ENCODE measurements around the gene SEC14L3. TPM values are rescaled to one million over a fixed set of nuclear protein-coding genes. Genes with fewer than 3 reads are reported as not detected.

The SEC14L3 gene
- total and polyA plus RNA-seq, 2 of the 4 experiments (the other 2 are of a cell fraction) = not detected

- Histone ChIP-seq H3K4ac (ENCODE audit: low read depth, low read length) (no peak overlapping the region), H4K91ac (ENCODE audit: insufficient read depth, low read depth, low read length) (no peak overlapping the region), H3K56ac (ENCODE audit: extremely low read depth, insufficient read depth, low read length) (no peak overlapping the region), H2BK20ac (ENCODE audit: low read depth, low read length) (no peak overlapping the region), H4K5ac (ENCODE audit: low read depth, low read length) (no peak overlapping the region), H3K14ac (replicated peaks; ENCODE audit: low read depth, low read length) (no peak overlapping the region), H3K4me1 (ENCODE audit: control insufficient read depth, insufficient read depth, low read length) (peaks cover 2% of the 10 kb centered on the region; the same call in 1 of the 2 replicates), H3K9me1 (ENCODE audit: insufficient read depth, low read length) (no peaks in the 10 kb centered on the region; the same call in 1 of the 2 replicates), H2BK15ac (ENCODE audit: low read depth, low read length) (no peak overlapping the region), H2AFZ (replicated peaks; ENCODE audit: low read length, poor library complexity) (no peak overlapping the region), H4K8ac (ENCODE audit: low read depth in 2 of 2, low read length in 2 of 2) (no peak overlapping the region), H3K9me3 (ENCODE audit: control insufficient read depth, insufficient read depth, low read length) (no peaks in the 10 kb centered on the region), H3K36me3 (ENCODE audit: control insufficient read depth, insufficient read depth, low read length) (no peaks in the 10 kb centered on the region), H3K27me3 (ENCODE audit: control insufficient read depth, insufficient read depth, low read length) (peaks cover 12% of the 10 kb centered on the region), H3K4me2 (ENCODE audit: low read depth, low read length) (no peak overlapping the region), H2BK5ac (ENCODE audit: low read depth, low read length, poor library complexity, severe bottlenecking) (no peak overlapping the region), H2BK120ac (ENCODE audit: low read depth, low read length) (no peak overlapping the region), H3K23ac (ENCODE audit: low read depth, low read length) (no peak overlapping the region), H3K27ac (ENCODE audit: insufficient read depth, low read length) (no peak overlapping the region), H2AK9ac (replicated peaks; ENCODE audit: low read depth, low read length, poor library complexity) (no peak overlapping the region), H3K18ac (ENCODE audit: low read depth, low read length) (no peak overlapping the region), H3K9ac (ENCODE audit: low read depth, low read length) (no peak overlapping the region), H3K79me1 (ENCODE audit: low read depth in 1 of 2, low read length in 2 of 2) (no peaks in the 10 kb centered on the region), H2AK5ac (ENCODE audit: low read depth, low read length) (no peak overlapping the region), H4K20me1 (ENCODE audit: insufficient read depth, low read length) (no peaks in the 10 kb centered on the region), H3K4me3 (ENCODE audit: insufficient read depth, low read depth, low read length) (no peak overlapping the region)
- CTCF ChIA-PET = no interaction called here
- no peak for ATAC-seq (ENCODE audit: low read depth)
- intact Hi-C loops (cut with micrococcal nuclease) = no loop called here
- POLR2A ChIA-PET (ENCODE audit: unreplicated experiment) = no interaction called here
- DNase-seq = no peak
- no peak for TF ChIP-seq RFX5 (IDR thresholded peaks at IDR 0.05; ENCODE audit: low read depth, low read length)
- no peak for TF ChIP-seq CHD1 (IDR thresholded peaks at IDR 0.05; ENCODE audit: low read depth, low read length)
- no peak for TF ChIP-seq USF2 (IDR thresholded peaks at IDR 0.05; ENCODE audit: low read depth, low read length)
- TF ChIP-seq MAFK (IDR thresholded peaks at IDR 0.05; ENCODE audit: low read depth, low read length) = no peak
- no peak for TF ChIP-seq SMC3 (IDR thresholded peaks at IDR 0.05; ENCODE audit: low read depth, low read length)
- TF ChIP-seq MAZ (IDR thresholded peaks at IDR 0.05; ENCODE audit: borderline replicate concordance, low read depth, low read length) = no peak
- no peak for TF ChIP-seq MXI1 (IDR thresholded peaks at IDR 0.05; ENCODE audit: borderline replicate concordance, low read depth, low read length)
- TF ChIP-seq BHLHE40 (IDR thresholded peaks at IDR 0.05; ENCODE audit: low read depth, low read length) = no peak
- no peak for TF ChIP-seq POLR2A (IDR thresholded peaks at IDR 0.05; ENCODE audit: low read depth, low read length)
- TF ChIP-seq, protein P1, sequence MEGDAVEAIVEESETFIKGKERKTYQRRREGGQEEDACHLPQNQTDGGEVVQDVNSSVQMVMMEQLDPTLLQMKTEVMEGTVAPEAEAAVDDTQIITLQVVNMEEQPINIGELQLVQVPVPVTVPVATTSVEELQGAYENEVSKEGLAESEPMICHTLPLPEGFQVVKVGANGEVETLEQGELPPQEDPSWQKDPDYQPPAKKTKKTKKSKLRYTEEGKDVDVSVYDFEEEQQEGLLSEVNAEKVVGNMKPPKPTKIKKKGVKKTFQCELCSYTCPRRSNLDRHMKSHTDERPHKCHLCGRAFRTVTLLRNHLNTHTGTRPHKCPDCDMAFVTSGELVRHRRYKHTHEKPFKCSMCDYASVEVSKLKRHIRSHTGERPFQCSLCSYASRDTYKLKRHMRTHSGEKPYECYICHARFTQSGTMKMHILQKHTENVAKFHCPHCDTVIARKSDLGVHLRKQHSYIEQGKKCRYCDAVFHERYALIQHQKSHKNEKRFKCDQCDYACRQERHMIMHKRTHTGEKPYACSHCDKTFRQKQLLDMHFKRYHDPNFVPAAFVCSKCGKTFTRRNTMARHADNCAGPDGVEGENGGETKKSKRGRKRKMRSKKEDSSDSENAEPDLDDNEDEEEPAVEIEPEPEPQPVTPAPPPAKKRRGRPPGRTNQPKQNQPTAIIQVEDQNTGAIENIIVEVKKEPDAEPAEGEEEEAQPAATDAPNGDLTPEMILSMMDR (conservative IDR thresholded peaks at IDR 0.05; ENCODE audit: low read depth, low read length) = no peak
- TF ChIP-seq CEBPB (IDR thresholded peaks at IDR 0.05; ENCODE audit: low read depth, low read length) = no peak
- no peak for TF ChIP-seq NFE2L2 (IDR thresholded peaks at IDR 0.05; ENCODE audit: low read depth, low read length)
- TF ChIP-seq RCOR1 (IDR thresholded peaks at IDR 0.05; ENCODE audit: insufficient replicate concordance, low read length) = no peak
- TF ChIP-seq, protein P2, sequence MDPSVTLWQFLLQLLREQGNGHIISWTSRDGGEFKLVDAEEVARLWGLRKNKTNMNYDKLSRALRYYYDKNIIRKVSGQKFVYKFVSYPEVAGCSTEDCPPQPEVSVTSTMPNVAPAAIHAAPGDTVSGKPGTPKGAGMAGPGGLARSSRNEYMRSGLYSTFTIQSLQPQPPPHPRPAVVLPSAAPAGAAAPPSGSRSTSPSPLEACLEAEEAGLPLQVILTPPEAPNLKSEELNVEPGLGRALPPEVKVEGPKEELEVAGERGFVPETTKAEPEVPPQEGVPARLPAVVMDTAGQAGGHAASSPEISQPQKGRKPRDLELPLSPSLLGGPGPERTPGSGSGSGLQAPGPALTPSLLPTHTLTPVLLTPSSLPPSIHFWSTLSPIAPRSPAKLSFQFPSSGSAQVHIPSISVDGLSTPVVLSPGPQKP (IDR thresholded peaks at IDR 0.05; ENCODE audit: borderline replicate concordance, low read depth, low read length) = no peak
- no peak for TF ChIP-seq FOS (IDR thresholded peaks at IDR 0.05; ENCODE audit: low read depth, low read length)
- no peak for TF ChIP-seq RAD21 (IDR thresholded peaks at IDR 0.05; ENCODE audit: low read length)
- no TSS peak for BruUV-seq (replicated peaks)
- dilution Hi-C loops (cut with HindIII; ENCODE audit: low sequenced_read_pairs, unreplicated experiment) = no loop called here
- WGBS, 2 experiments (ENCODE audit: extremely low coverage in 2 of 2, insufficient read length in 1 of 2) = 79% methylated on average over 4 of the region's 11 CpGs; no CpG with 5 or more reads in 1 of the 2 experiments
- in situ Hi-C loops (cut with MboI; ENCODE audit: low sequenced_read_pairs) = no loop called here
Observed at GRCh38 chr22:30439836-30440235, 32.0 kb downstream of the SEC14L3 start.
